Mesendoderm (in vitro differentiated cells): ENCODE results near the gene METTL23.

ENCODE experiments used
- DNase-seq: peaks from one replicate; pipeline ENCODE4 v3.0.0; 2013
- H2AK5ac ChIP-seq: 2 replicates; pipeline ENCODE4 v1.6.1; 2013; ENCODE audit warnings: low read length, inconsistent platforms
- H2BK120ac ChIP-seq: 2 replicates; pipeline ENCODE4 v1.6.1; 2013; ENCODE audit warnings: low read depth, mild to moderate bottlenecking, low read length, moderate library complexity, mixed read lengths
- H2BK15ac ChIP-seq: replicated peaks from 2 replicates; pipeline ENCODE4 v1.6.1; 2013; ENCODE audit warnings: low read depth, mild to moderate bottlenecking, moderate library complexity
- H2BK5ac ChIP-seq: 2 replicates; pipeline ENCODE4 v1.6.1; 2013; ENCODE audit warnings: low read length, inconsistent platforms
- H3K18ac ChIP-seq: 2 replicates; pipeline ENCODE4 v1.6.1; 2013; ENCODE audit warnings: mild to moderate bottlenecking, low read length, mixed read lengths
- H3K23ac ChIP-seq: one replicate; pipeline ENCODE4 v1.6.1; 2013; ENCODE audit warnings: low read length
- H3K27ac ChIP-seq: 2 replicates; pipeline ENCODE4 v1.5.1; 2013; ENCODE audit warnings: low read depth, mild to moderate bottlenecking, inconsistent platforms, low read length, moderate library complexity
- H3K27me3 ChIP-seq: 2 replicates; pipeline ENCODE4 v1.6.1; 2013; ENCODE audit warnings: low read length, control low read depth, mild to moderate bottlenecking, inconsistent platforms; ENCODE audit not compliant: insufficient read depth, poor library complexity
- H3K36me3 ChIP-seq: 2 replicates; pipeline ENCODE4 v1.6.1; 2013; ENCODE audit warnings: low read length, inconsistent platforms; ENCODE audit not compliant: control insufficient read depth, insufficient read depth
- H3K4ac ChIP-seq: one replicate; pipeline ENCODE4 v1.6.1; 2013; ENCODE audit warnings: low read depth, mild to moderate bottlenecking, low read length, moderate library complexity
- H3K4me1 ChIP-seq: 2 replicates; pipeline ENCODE4 v1.6.1; 2013; ENCODE audit warnings: low read depth, low read length, inconsistent platforms; ENCODE audit not compliant: control insufficient read depth
- H3K4me2 ChIP-seq: 2 replicates; pipeline ENCODE4 v1.6.1; 2013; ENCODE audit warnings: low read length
- H3K4me3 ChIP-seq: 2 replicates; pipeline ENCODE4 v1.5.1; 2013; ENCODE audit warnings: mild to moderate bottlenecking, low read length
- H3K56ac ChIP-seq: one replicate; pipeline ENCODE4 v1.6.1; 2013; ENCODE audit warnings: low read length
- H3K79me1 ChIP-seq: 2 replicates; pipeline ENCODE4 v1.6.1; 2013; ENCODE audit warnings: low read length, inconsistent platforms
- H3K79me2 ChIP-seq: 2 replicates; pipeline ENCODE4 v1.6.1; 2013; ENCODE audit warnings: mild to moderate bottlenecking, low read length; ENCODE audit not compliant: control insufficient read depth, insufficient read depth
- H3K9ac ChIP-seq: 2 replicates; pipeline ENCODE4 v1.6.1; 2013; ENCODE audit warnings: low read length, inconsistent platforms
- H4K5ac ChIP-seq: one replicate; pipeline ENCODE4 v1.6.1; 2013; ENCODE audit warnings: low read length
- H4K8ac ChIP-seq: one replicate; pipeline ENCODE4 v1.6.1; 2013; ENCODE audit warnings: low read depth, mild to moderate bottlenecking, control low read depth, low read length, moderate library complexity
- whole genome bisulfite sequencing: extraction: QIAGEN DNeasy Blood & Tissue Kit; methylation state at CpG from one replicate; pipeline ENCODE4 v1.1.7; 2013; ENCODE audit warnings: low lambda C conversion rate, missing lambda C conversion rate; ENCODE audit not compliant: insufficient coverage; ENCODE audit errors: extremely low coverage; 5-methylcytosine and 5-hydroxymethylcytosine counted together

Gene METTL23

DNA sequence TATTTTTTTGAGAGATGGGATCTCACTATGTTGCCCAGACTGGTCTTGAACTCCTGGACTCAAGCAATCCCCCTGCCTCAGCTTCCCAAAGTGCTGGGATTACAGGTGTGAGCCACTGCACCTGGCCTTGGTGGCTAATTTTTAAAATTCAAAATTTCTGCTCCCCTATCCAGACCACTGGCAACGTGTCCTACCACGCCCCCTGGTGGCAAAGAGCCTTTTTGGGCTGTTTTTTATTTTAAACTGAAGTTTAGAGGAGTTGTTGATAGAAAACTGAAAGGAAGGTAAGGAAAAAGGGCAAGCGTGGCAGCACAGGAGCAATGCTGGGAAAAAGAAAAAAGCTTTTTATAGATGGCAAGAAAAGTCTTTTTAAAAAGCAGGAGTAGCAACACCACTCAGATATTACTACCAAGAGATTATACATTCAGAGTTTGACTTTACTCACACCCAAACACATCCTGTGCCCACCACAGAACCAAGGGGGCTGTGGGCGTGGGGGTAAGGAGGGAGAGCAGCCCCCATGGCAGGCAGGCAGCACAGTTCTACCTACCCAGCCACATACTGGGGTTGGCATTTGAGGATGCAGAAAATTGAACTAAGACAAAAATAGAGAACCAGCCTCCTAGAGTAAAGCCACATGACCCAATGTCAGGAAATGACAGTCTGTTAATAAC, 11.7 kb upstream of the METTL23 start:
- Histone ChIP-seq H3K79me2 (no peaks in the 10 kb centered on the region), H3K27ac (no peak overlapping the region), H3K4ac (no peak overlapping the region), H3K9ac (no peak overlapping the region), H3K79me1 (no peaks in the 10 kb centered on the region), H4K8ac (no peak overlapping the region), H3K18ac (no peak overlapping the region), H2BK5ac (no peak overlapping the region), H2BK15ac (no peak overlapping the region), H3K27me3 (no peaks in the 10 kb centered on the region), H2BK120ac (no peak overlapping the region), H3K36me3 (peaks cover 12% of the 10 kb centered on the region), H3K56ac (no peak overlapping the region), H3K23ac (no peak overlapping the region), H3K4me2 (no peak overlapping the region), H4K5ac (no peak overlapping the region), H2AK5ac (no peak overlapping the region), H3K4me1 (no peaks in the 10 kb centered on the region), H3K4me3 (no peak overlapping the region)
- peak; percentile 48 for DNase-seq
- no CpG with 5 or more reads among the region's 4 CpGs for WGBS

GRCh38 chr17:76715496-76715830, 11.2 kb upstream of the METTL23 start:
- no peak overlapping the region for H2BK120ac ChIP-seq
- H3K23ac ChIP-seq, result no peak overlapping the region
- H4K8ac ChIP-seq, result no peak overlapping the region
- no peak overlapping the region for H3K18ac ChIP-seq
- H3K79me2 ChIP-seq, result no peaks in the 10 kb centered on the region
- no peak overlapping the region for H3K56ac ChIP-seq
- H4K5ac ChIP-seq, result no peak overlapping the region
- WGBS, result no CpG with 5 or more reads among the region's 2 CpGs
- H3K9ac ChIP-seq, result no peak overlapping the region
- H3K79me1 ChIP-seq, result no peaks in the 10 kb centered on the region
- no peak overlapping the region for H2BK5ac ChIP-seq
- no peak overlapping the region for H3K4ac ChIP-seq
- peaks cover 17% of the 10 kb centered on the region for H3K36me3 ChIP-seq
- H3K27me3 ChIP-seq, result no peaks in the 10 kb centered on the region
- DNase-seq, result no peak
- no peak overlapping the region for H3K27ac ChIP-seq
- no peak overlapping the region for H3K4me2 ChIP-seq
- no peak overlapping the region for H2AK5ac ChIP-seq
- no peak overlapping the region for H2BK15ac ChIP-seq
- H3K4me1 ChIP-seq, result no peaks in the 10 kb centered on the region
- H3K4me3 ChIP-seq, result no peak overlapping the region

GRCh38 chr17:76716146-76716838, 10.3 kb upstream of the METTL23 start:
- H2AK5ac ChIP-seq, result no peak overlapping the region
- DNase-seq, result no peak
- H2BK5ac ChIP-seq, result no peak overlapping the region
- no CpG with 5 or more reads among the region's 13 CpGs for WGBS
- no peak overlapping the region for H2BK120ac ChIP-seq
- H3K4me3 ChIP-seq, result no peak overlapping the region
- H3K4me2 ChIP-seq, result no peak overlapping the region
- no peak overlapping the region for H4K5ac ChIP-seq
- no peaks in the 10 kb centered on the region for H3K79me1 ChIP-seq
- H3K4ac ChIP-seq, result no peak overlapping the region
- no peaks in the 10 kb centered on the region for H3K27me3 ChIP-seq
- H3K4me1 ChIP-seq, result no peaks in the 10 kb centered on the region
- no peak overlapping the region for H4K8ac ChIP-seq
- H3K27ac ChIP-seq, result no peak overlapping the region
- no peak overlapping the region for H3K56ac ChIP-seq
- H3K9ac ChIP-seq, result no peak overlapping the region
- H3K36me3 ChIP-seq, result peaks cover 21% of the 10 kb centered on the region
- no peak overlapping the region for H2BK15ac ChIP-seq
- H3K18ac ChIP-seq, result no peak overlapping the region
- H3K23ac ChIP-seq, result no peak overlapping the region
- no peaks in the 10 kb centered on the region for H3K79me2 ChIP-seq

- WGBS, result no CpG with 5 or more reads among the region's 6 CpGs
These were observed 9.8 kb upstream of the METTL23 start for GRCh38 chr17:76716839-76717215.

GRCh38 chr17:76718516-76718915, 8.1 kb upstream of the METTL23 start:
- H3K27me3 ChIP-seq, result no peaks in the 10 kb centered on the region
- H3K18ac ChIP-seq, result no peak overlapping the region
- H4K5ac ChIP-seq, result no peak overlapping the region
- no peak overlapping the region for H3K56ac ChIP-seq
- no peak for DNase-seq
- H3K4ac ChIP-seq, result no peak overlapping the region
- peaks cover 28% of the 10 kb centered on the region for H3K36me3 ChIP-seq
- H3K79me2 ChIP-seq, result no peaks in the 10 kb centered on the region
- H3K27ac ChIP-seq, result no peak overlapping the region
- H2BK15ac ChIP-seq, result no peak overlapping the region
- no peak overlapping the region for H2BK5ac ChIP-seq
- no peak overlapping the region for H4K8ac ChIP-seq
- whole genome bisulfite sequencing, result no CpG with 5 or more reads among the region's 16 CpGs
- H3K9ac ChIP-seq, result no peak overlapping the region
- no peak overlapping the region for H3K4me2 ChIP-seq
- no peak overlapping the region for H2AK5ac ChIP-seq
- no peak overlapping the region for H2BK120ac ChIP-seq
- H3K4me1 ChIP-seq, result no peaks in the 10 kb centered on the region
- no peak overlapping the region for H3K23ac ChIP-seq
- no peaks in the 10 kb centered on the region for H3K79me1 ChIP-seq
- H3K4me3 ChIP-seq, result no peak overlapping the region

More at GRCh38 chr17:76716839-76717215, 9.8 kb upstream of the METTL23 start:
- Histone ChIP-seq H3K4me1 (no peaks in the 10 kb centered on the region), H2BK15ac (no peak overlapping the region), H4K8ac (no peak overlapping the region), H3K4ac (no peak overlapping the region), H3K79me1 (no peaks in the 10 kb centered on the region), H2AK5ac (no peak overlapping the region), H2BK5ac (no peak overlapping the region), H3K23ac (no peak overlapping the region), H2BK120ac (no peak overlapping the region), H3K4me3 (no peak overlapping the region), H3K27ac (no peak overlapping the region), H3K4me2 (no peak overlapping the region), H3K56ac (no peak overlapping the region), H3K79me2 (no peaks in the 10 kb centered on the region), H3K9ac (no peak overlapping the region), H3K27me3 (no peaks in the 10 kb centered on the region), H4K5ac (no peak overlapping the region), H3K18ac (no peak overlapping the region), H3K36me3 (peaks cover 23% of the 10 kb centered on the region)
- DNase-seq, result no peak

GRCh38 chr17:76720211-76720610, 6.4 kb upstream of the METTL23 start:
- no peak for DNase-seq
- Histone ChIP-seq H3K36me3 (peaks cover 28% of the 10 kb centered on the region), H4K8ac (no peak overlapping the region), H3K4me3 (no peak overlapping the region), H2BK5ac (no peak overlapping the region), H3K56ac (no peak overlapping the region), H3K79me2 (peaks cover 2% of the 10 kb centered on the region), H3K9ac (no peak overlapping the region), H3K27me3 (no peaks in the 10 kb centered on the region), H2AK5ac (no peak overlapping the region), H2BK15ac (no peak overlapping the region), H2BK120ac (no peak overlapping the region), H3K18ac (no peak overlapping the region), H3K79me1 (peaks cover 4% of the 10 kb centered on the region), H4K5ac (no peak overlapping the region), H3K4ac (no peak overlapping the region), H3K4me1 (no peaks in the 10 kb centered on the region), H3K23ac (no peak overlapping the region), H3K27ac (no peak overlapping the region), H3K4me2 (no peak overlapping the region)
- no CpG with 5 or more reads among the region's 9 CpGs for WGBS
